SK-N-SH treated with all-trans-retinoic acid at 6 μM for 48 hours (cell line): ENCODE data around the gene GPC5.

ENCODE experiments used
- ATAC-seq: fragments of 200-7000 bp; cut with Tn5 transposase; 3 replicates; pipeline ENCODE4 v1.9.1; 2020; ENCODE audit warnings: mild to moderate bottlenecking, moderate library complexity
- ARNTL ChIP-seq: fragments of 450-650 bp; formaldehyde crosslinking; IDR thresholded peaks from 2 replicates; pipeline ENCODE4 v1.5.0; 2020; ENCODE audit warnings: low read depth, mild to moderate bottlenecking, moderate library complexity, borderline replicate concordance
- BACH2 ChIP-seq: fragments of 250-450 bp; sonication (Bioruptor Pico); IDR thresholded peaks from 2 replicates; pipeline ENCODE4 v1.9.0; 2021; ENCODE audit warnings: mild to moderate bottlenecking, borderline replicate concordance
- CSDC2 ChIP-seq: fragments of 250-450 bp; sonication (Bioruptor Pico); IDR thresholded peaks from 2 replicates; pipeline ENCODE4 v1.5.0; 2020; ENCODE audit warnings: mild to moderate bottlenecking, moderate library complexity
- CSRNP3 ChIP-seq: fragments of 250-450 bp; sonication (Bioruptor Pico); IDR thresholded peaks from 2 replicates; pipeline ENCODE4 v1.5.1; 2021; ENCODE audit warnings: mild to moderate bottlenecking, moderate library complexity
- ESRRG ChIP-seq: fragments of 250-450 bp; sonication (Bioruptor Pico); IDR thresholded peaks from 2 replicates; pipeline ENCODE4 v1.6.1; 2021; ENCODE audit warnings: mild to moderate bottlenecking
- GLIS3 ChIP-seq: fragments of 250-450 bp; sonication (Bioruptor Pico); IDR thresholded peaks from 2 replicates; pipeline ENCODE4 v1.5.0; 2020; ENCODE audit warnings: mild to moderate bottlenecking, moderate library complexity
- ISL1 ChIP-seq: fragments of 250-450 bp; sonication (Bioruptor Pico); IDR thresholded peaks from 2 replicates; pipeline ENCODE4 v2.1.2; 2022; ENCODE audit warnings: mild to moderate bottlenecking, moderate library complexity
- OSR1 ChIP-seq: fragments of 250-450 bp; sonication (Bioruptor Pico); IDR thresholded peaks from 2 replicates; pipeline ENCODE4 v1.8.0; 2022; ENCODE audit warnings: moderate library complexity, mild to moderate bottlenecking, inconsistent platforms
- PPARA ChIP-seq: fragments of 250-450 bp; sonication (Bioruptor Pico); IDR thresholded peaks from 2 replicates; pipeline ENCODE4 v1.5.0; 2020; ENCODE audit warnings: mild to moderate bottlenecking, borderline replicate concordance
- RARB ChIP-seq: fragments of 250-450 bp; sonication (Bioruptor Pico); IDR thresholded peaks from 2 replicates; pipeline ENCODE4 v1.8.0; 2021; ENCODE audit warnings: mild to moderate bottlenecking, moderate library complexity
- TCF4 ChIP-seq: fragments of 250-450 bp; sonication (Bioruptor Pico); IDR thresholded peaks from 2 replicates; pipeline ENCODE4 v1.8.0; 2021; ENCODE audit warnings: mild to moderate bottlenecking, moderate library complexity, borderline replicate concordance
- TOX ChIP-seq: fragments of 250-450 bp; sonication (Bioruptor Pico); IDR thresholded peaks from 2 replicates; pipeline ENCODE4 v1.8.0; 2021; ENCODE audit warnings: mild to moderate bottlenecking, moderate library complexity, borderline replicate concordance
- ZC3H10 ChIP-seq: fragments of 250-450 bp; sonication (Bioruptor Pico); IDR thresholded peaks from 2 replicates; pipeline ENCODE4 v1.5.1; 2021; ENCODE audit warnings: mild to moderate bottlenecking, moderate library complexity
- ZFP3 ChIP-seq: fragments of 250-450 bp; sonication (Bioruptor Pico); IDR thresholded peaks from 2 replicates; pipeline ENCODE4 v1.5.0; 2020; ENCODE audit warnings: mild to moderate bottlenecking, moderate library complexity
- ZFP30 ChIP-seq: fragments of 450-650 bp; formaldehyde crosslinking; IDR thresholded peaks from 2 replicates; pipeline ENCODE4 v1.5.0; 2022; ENCODE audit warnings: mild to moderate bottlenecking, moderate library complexity
- ZNF565 ChIP-seq: fragments of 450-650 bp; formaldehyde crosslinking; conservative IDR thresholded peaks from 2 replicates; pipeline ENCODE4 v1.5.0; 2020; ENCODE audit warnings: low read depth, mild to moderate bottlenecking, moderate library complexity
- ZNF8 ChIP-seq: fragments of 450-650 bp; formaldehyde crosslinking; IDR thresholded peaks from 2 replicates; pipeline ENCODE4 v1.5.0; 2020; ENCODE audit warnings: mild to moderate bottlenecking, moderate library complexity
- TF ChIP-seq, protein P1 (sequence below): fragments of 250-450 bp; sonication (Bioruptor Pico); IDR thresholded peaks from 2 replicates; pipeline ENCODE4 v1.5.1; 2020; ENCODE audit warnings: low read depth, mild to moderate bottlenecking, moderate library complexity
- TF ChIP-seq, protein P2 (sequence below): fragments of 250-450 bp; sonication (Bioruptor Pico); IDR thresholded peaks from 2 replicates; pipeline ENCODE4 v1.5.0; 2020; ENCODE audit warnings: mild to moderate bottlenecking, moderate library complexity
- TF ChIP-seq, protein P3 (sequence below): fragments of 250-450 bp; sonication (Bioruptor Pico); IDR thresholded peaks from 2 replicates; pipeline ENCODE4 v1.8.0; 2021; ENCODE audit warnings: low read depth, mild to moderate bottlenecking, moderate library complexity, borderline replicate concordance
- TF ChIP-seq, protein P4 (sequence below): fragments of 250-450 bp; sonication (Bioruptor Pico); IDR thresholded peaks from 2 replicates; pipeline ENCODE4 v1.8.0; 2020; ENCODE audit warnings: mild to moderate bottlenecking, moderate library complexity, borderline replicate concordance

Gene GPC5

DNA sequence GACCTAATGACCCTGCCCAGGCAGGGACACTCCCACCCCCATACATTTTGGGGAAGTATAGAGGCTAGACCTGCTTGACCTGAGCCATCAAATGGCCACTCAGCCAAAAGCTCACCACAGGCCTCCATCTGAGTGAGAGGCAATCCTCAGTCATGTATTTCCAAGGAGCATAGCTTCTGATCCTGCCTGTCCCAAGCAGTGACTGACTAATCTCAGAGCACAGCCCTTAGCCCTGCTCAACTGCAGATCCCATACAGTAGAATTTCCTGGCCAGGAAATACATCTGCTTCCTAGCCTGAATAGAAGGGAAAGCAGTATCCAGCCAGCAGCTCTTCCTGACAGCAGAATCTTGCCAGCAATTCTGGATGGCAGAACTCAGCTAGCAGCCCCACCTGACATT is 947.6 kb downstream of the GPC5 start:
- ATAC-seq: no peak
- TF ChIP-seq, protein P1, sequence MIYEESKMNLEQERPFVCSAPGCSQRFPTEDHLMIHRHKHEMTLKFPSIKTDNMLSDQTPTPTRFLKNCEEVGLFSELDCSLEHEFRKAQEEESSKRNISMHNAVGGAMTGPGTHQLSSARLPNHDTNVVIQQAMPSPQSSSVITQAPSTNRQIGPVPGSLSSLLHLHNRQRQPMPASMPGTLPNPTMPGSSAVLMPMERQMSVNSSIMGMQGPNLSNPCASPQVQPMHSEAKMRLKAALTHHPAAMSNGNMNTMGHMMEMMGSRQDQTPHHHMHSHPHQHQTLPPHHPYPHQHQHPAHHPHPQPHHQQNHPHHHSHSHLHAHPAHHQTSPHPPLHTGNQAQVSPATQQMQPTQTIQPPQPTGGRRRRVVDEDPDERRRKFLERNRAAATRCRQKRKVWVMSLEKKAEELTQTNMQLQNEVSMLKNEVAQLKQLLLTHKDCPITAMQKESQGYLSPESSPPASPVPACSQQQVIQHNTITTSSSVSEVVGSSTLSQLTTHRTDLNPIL (CRISPR knock-in tag): no peak
- no peak for TF ChIP-seq GLIS3 (CRISPR knock-in tag)

GRCh38 chr13:92354583-92354982 is 956.2 kb downstream of the GPC5 start:
- ATAC-seq: no peak
- no peak for TF ChIP-seq ARNTL (CRISPR knock-in tag)
- TF ChIP-seq ESRRG (CRISPR knock-in tag): no peak
- TF ChIP-seq ZNF565 (CRISPR knock-in tag): no peak
- TF ChIP-seq ZNF8 (CRISPR knock-in tag): no peak
- TF ChIP-seq ISL1 (CRISPR knock-in tag): no peak
- TF ChIP-seq, protein P2, sequence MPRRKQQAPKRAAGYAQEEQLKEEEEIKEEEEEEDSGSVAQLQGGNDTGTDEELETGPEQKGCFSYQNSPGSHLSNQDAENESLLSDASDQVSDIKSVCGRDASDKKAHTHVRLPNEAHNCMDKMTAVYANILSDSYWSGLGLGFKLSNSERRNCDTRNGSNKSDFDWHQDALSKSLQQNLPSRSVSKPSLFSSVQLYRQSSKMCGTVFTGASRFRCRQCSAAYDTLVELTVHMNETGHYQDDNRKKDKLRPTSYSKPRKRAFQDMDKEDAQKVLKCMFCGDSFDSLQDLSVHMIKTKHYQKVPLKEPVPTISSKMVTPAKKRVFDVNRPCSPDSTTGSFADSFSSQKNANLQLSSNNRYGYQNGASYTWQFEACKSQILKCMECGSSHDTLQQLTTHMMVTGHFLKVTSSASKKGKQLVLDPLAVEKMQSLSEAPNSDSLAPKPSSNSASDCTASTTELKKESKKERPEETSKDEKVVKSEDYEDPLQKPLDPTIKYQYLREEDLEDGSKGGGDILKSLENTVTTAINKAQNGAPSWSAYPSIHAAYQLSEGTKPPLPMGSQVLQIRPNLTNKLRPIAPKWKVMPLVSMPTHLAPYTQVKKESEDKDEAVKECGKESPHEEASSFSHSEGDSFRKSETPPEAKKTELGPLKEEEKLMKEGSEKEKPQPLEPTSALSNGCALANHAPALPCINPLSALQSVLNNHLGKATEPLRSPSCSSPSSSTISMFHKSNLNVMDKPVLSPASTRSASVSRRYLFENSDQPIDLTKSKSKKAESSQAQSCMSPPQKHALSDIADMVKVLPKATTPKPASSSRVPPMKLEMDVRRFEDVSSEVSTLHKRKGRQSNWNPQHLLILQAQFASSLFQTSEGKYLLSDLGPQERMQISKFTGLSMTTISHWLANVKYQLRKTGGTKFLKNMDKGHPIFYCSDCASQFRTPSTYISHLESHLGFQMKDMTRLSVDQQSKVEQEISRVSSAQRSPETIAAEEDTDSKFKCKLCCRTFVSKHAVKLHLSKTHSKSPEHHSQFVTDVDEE: no peak
- TF ChIP-seq, protein P3, sequence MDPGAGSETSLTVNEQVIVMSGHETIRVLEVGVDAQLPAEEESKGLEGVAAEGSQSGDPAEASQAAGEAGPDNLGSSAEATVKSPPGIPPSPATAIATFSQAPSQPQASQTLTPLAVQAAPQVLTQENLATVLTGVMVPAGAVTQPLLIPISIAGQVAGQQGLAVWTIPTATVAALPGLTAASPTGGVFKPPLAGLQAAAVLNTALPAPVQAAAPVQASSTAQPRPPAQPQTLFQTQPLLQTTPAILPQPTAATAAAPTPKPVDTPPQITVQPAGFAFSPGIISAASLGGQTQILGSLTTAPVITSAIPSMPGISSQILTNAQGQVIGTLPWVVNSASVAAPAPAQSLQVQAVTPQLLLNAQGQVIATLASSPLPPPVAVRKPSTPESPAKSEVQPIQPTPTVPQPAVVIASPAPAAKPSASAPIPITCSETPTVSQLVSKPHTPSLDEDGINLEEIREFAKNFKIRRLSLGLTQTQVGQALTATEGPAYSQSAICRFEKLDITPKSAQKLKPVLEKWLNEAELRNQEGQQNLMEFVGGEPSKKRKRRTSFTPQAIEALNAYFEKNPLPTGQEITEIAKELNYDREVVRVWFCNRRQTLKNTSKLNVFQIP (CRISPR knock-in tag): no peak
- no peak for TF ChIP-seq OSR1
- TF ChIP-seq, protein P1 (CRISPR knock-in tag): no peak
- no peak for TF ChIP-seq BACH2 (CRISPR knock-in tag)
- TF ChIP-seq RARB (CRISPR knock-in tag): no peak
- TF ChIP-seq CSDC2 (CRISPR knock-in tag): no peak
- TF ChIP-seq TOX (CRISPR knock-in tag): no peak
- no peak for TF ChIP-seq ZFP3 (CRISPR knock-in tag)
- TF ChIP-seq TCF4 (CRISPR knock-in tag): no peak
- no peak for TF ChIP-seq ZC3H10 (CRISPR knock-in tag)
- TF ChIP-seq, all 23 proteins: peak for 0

- peak; percentile 86 for ATAC-seq
- TF ChIP-seq ZNF8 (CRISPR knock-in tag): no peak
- no peak for TF ChIP-seq TOX (CRISPR knock-in tag)
- TF ChIP-seq RARB (CRISPR knock-in tag): no peak
- no peak for TF ChIP-seq ARNTL (CRISPR knock-in tag)
- TF ChIP-seq ESRRG (CRISPR knock-in tag): no peak
- TF ChIP-seq PPARA (CRISPR knock-in tag): no peak
- no peak for TF ChIP-seq BACH2 (CRISPR knock-in tag)
- TF ChIP-seq OSR1: no peak
- no peak for TF ChIP-seq CSRNP3 (CRISPR knock-in tag)
- no peak for TF ChIP-seq ISL1 (CRISPR knock-in tag)
- no peak for TF ChIP-seq GLIS3 (CRISPR knock-in tag)
- TF ChIP-seq ZNF565 (CRISPR knock-in tag): no peak
- TF ChIP-seq ZC3H10 (CRISPR knock-in tag): no peak
- no peak for TF ChIP-seq TCF4 (CRISPR knock-in tag)
- TF ChIP-seq, protein P2: no peak
- TF ChIP-seq, protein P4, sequence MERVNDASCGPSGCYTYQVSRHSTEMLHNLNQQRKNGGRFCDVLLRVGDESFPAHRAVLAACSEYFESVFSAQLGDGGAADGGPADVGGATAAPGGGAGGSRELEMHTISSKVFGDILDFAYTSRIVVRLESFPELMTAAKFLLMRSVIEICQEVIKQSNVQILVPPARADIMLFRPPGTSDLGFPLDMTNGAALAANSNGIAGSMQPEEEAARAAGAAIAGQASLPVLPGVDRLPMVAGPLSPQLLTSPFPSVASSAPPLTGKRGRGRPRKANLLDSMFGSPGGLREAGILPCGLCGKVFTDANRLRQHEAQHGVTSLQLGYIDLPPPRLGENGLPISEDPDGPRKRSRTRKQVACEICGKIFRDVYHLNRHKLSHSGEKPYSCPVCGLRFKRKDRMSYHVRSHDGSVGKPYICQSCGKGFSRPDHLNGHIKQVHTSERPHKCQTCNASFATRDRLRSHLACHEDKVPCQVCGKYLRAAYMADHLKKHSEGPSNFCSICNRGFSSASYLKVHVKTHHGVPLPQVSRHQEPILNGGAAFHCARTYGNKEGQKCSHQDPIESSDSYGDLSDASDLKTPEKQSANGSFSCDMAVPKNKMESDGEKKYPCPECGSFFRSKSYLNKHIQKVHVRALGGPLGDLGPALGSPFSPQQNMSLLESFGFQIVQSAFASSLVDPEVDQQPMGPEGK (CRISPR knock-in tag): no peak
- TF ChIP-seq, protein P1 (CRISPR knock-in tag): no peak
- no peak for TF ChIP-seq ZFP30 (CRISPR knock-in tag)
Measured at GRCh38 chr13:92355213-92355612, 956.8 kb downstream of the GPC5 start.
